Measurements from ENCODE around the gene GAB2.

GRCh38 chr11:78350646-78351165 is 66.9 kb downstream of the GAB2 start:
- TF ChIP-seq POLR2A (IDR thresholded peaks at IDR 0.05) = no peak
- no peak for TF ChIP-seq CTCF (IDR thresholded peaks at IDR 0.05)
